ENCODE data around the gene FBXO15. TPM values are rescaled to one million over a fixed set of nuclear protein-coding genes. Genes with fewer than 3 reads are reported as not detected.

Gene FBXO15
- total RNA-seq, 4 donors from 2014 or later, result not detected

GRCh38 chr18:74178884-74179283 lies 31.2 kb upstream of the FBXO15 start:
- Histone ChIP-seq H3K36me3 (no peaks in the 10 kb centered on the region), H3K4me3 (no peak overlapping the region), H3K9me3 (no peaks in the 10 kb centered on the region), H3K27me3 (no peaks in the 10 kb centered on the region), H3K4me1 (no peaks in the 10 kb centered on the region), H3K27ac (no peak overlapping the region)
- no peak for TF ChIP-seq CTCF (IDR thresholded peaks at IDR 0.05)
- TF ChIP-seq POLR2A (IDR thresholded peaks at IDR 0.05), result no peak
- DNase-seq, result no peak

DNA sequence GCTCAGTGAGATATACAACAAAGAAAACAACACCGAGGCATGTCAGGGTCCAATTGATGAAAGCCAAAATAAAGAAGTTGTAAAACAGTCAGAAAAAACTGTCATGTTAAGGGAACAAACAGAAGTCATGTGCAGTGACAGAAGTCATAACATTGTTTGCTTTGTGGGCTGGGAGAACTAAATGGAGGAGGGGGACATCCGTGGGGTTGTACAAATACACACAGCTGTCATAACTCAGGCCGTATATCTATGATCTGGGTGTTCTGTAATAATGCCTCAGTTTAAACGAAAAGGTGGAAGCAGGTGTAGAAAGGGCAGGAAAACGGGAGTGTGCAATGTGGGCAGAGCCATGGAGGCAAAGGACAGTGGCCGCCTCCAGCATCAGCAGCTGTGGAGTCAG lies 28.0 kb upstream of the FBXO15 start:
- DNase-seq, result no peak
- TF ChIP-seq POLR2A (IDR thresholded peaks at IDR 0.05), result no peak
- TF ChIP-seq CTCF (IDR thresholded peaks at IDR 0.05), result no peak
- no peaks in the 10 kb centered on the region for H3K27me3 ChIP-seq
- H3K36me3 ChIP-seq, result no peaks in the 10 kb centered on the region
- no peak overlapping the region for H3K4me3 ChIP-seq
- H3K9me3 ChIP-seq, result no peaks in the 10 kb centered on the region
- H3K27ac ChIP-seq, result no peak overlapping the region
- H3K4me1 ChIP-seq, result no peaks in the 10 kb centered on the region

DNA sequence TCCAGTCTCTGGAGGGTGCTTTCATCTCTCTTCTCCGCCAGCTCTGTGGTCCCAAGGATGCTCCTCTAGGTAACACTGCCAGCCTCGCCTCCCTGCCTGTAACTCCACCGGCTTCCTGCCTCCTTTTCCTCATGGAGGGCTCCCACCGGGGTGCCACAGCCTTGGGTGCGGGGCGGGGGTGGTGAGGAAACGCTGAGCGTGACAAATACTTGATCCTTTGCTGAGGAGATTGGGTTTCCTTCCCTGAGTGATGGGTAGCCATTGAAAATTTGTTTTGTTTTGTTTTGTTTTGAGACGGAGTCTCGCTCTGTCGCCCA lies 25.8 kb upstream of the FBXO15 start:
- no peaks in the 10 kb centered on the region for H3K4me1 ChIP-seq
- no peaks in the 10 kb centered on the region for H3K36me3 ChIP-seq
- no peak for DNase-seq
- TF ChIP-seq CTCF (IDR thresholded peaks at IDR 0.05), result no peak
- no peak for TF ChIP-seq POLR2A (IDR thresholded peaks at IDR 0.05)
- H3K4me3 ChIP-seq, result no peak overlapping the region
- no peak overlapping the region for H3K27ac ChIP-seq
- H3K9me3 ChIP-seq, result no peaks in the 10 kb centered on the region
- no peaks in the 10 kb centered on the region for H3K27me3 ChIP-seq

- no peaks in the 10 kb centered on the region for H3K36me3 ChIP-seq
- TF ChIP-seq POLR2A (IDR thresholded peaks at IDR 0.05) (no peak), CTCF (IDR thresholded peaks at IDR 0.05) (no peak)
- DNase-seq, result no peak
- H3K9me3 ChIP-seq, result no peaks in the 10 kb centered on the region
- H3K4me3 ChIP-seq, result peak overlapping the region in 2 of 4 donors; percentile 34 to 38
- H3K27ac ChIP-seq, result no peak overlapping the region
- H3K27me3 ChIP-seq, result no peaks in the 10 kb centered on the region
- H3K4me1 ChIP-seq, result no peaks in the 10 kb centered on the region
These were observed 25.2 kb upstream of the FBXO15 start for GRCh38 chr18:74172697-74173433.

DNA sequence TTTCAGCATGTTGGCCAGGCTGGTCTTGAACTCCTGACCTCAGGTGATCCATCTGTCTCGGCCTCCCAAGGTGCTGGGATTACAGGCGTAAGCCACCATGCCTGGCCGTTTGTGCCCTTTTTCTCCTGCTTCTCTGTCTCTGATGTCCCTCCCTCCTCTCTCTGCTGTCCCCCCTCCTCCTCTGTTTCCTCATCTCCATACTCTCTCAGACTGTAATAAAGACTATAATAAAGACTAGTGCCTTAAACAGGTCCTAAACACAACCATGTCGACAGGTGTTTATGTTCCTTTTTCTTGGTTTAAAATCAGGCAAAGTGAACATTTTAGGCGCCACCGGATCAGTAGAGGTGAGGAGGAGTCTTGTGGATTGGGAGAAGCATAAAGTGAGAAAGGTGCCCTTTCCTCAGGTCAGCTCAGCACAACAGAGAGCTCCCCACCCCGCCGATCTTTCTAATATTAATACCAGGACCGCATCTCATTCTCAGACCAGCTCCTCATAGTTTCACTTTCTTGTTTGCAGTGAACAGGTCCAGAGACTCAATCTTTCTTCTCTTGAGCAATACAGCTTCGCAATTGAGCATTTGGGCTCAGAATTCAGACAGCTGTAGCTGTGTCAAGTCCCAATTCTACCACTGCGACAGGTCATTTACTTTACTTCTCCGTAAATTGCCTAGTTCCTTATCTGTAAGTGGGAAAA lies 24.4 kb upstream of the FBXO15 start:
- no peaks in the 10 kb centered on the region for H3K27me3 ChIP-seq
- peak overlapping the region in 1 of 4 donors; percentile 46 for H3K27ac ChIP-seq
- H3K4me3 ChIP-seq, result peak overlapping the region in 2 of 4 donors; percentile 34 to 38
- no peaks in the 10 kb centered on the region for H3K9me3 ChIP-seq
- no peaks in the 10 kb centered on the region for H3K4me1 ChIP-seq
- no peak for TF ChIP-seq POLR2A (IDR thresholded peaks at IDR 0.05)
- no peak for TF ChIP-seq CTCF (IDR thresholded peaks at IDR 0.05)
- DNase-seq, result no peak
- no peaks in the 10 kb centered on the region for H3K36me3 ChIP-seq
